NK-92 (cell line): ENCODE data around the gene LGALS4.
A peak's percentile ranks its signal among the peaks of the same experiment; 100 is the strongest.
"Not testable (repeated sequence)": the region's sequence is repeated elsewhere in the genome, so short reads cannot be mapped to it uniquely, and the experiment has no call there.

Experiments used
- DNase-seq: peaks from one replicate; lab custom pipeline; 2025; ENCODE audit not compliant: unreplicated experiment; lab: John Stamatoyannopoulos, UW

The LGALS4 gene, protein sequence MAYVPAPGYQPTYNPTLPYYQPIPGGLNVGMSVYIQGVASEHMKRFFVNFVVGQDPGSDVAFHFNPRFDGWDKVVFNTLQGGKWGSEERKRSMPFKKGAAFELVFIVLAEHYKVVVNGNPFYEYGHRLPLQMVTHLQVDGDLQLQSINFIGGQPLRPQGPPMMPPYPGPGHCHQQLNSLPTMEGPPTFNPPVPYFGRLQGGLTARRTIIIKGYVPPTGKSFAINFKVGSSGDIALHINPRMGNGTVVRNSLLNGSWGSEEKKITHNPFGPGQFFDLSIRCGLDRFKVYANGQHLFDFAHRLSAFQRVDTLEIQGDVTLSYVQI

DNA sequence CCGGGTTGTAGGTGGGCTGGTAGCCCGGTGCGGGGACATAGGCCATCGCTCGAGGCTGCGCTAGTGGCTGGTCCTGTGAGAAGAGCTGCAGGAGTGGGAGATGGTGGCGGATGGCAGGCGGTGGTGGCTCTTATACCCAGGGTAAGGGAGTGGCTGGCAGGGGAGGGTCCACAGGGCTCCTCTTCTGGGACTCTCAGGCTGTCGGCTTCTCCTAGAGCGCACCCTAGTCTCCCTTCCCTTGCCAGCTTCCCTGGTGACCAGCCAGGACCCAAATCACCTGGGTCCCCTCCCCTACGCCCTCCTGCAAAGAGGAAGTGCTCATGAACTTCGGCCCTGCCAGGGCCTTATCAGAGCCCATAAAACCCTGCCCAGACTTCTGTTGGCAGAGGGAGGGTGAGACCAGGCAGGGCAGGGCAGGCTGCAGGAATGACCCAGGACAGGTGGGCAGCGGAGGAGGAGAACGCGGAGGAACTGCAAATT lies at the start of gene LGALS4:
Gene LGALS4, minus strand, starts transcription at position 105 of the 480 bp plus-strand sequence. Its CDS starts 59 bp downstream, at position 46.
- no peak for DNase-seq

DNA sequence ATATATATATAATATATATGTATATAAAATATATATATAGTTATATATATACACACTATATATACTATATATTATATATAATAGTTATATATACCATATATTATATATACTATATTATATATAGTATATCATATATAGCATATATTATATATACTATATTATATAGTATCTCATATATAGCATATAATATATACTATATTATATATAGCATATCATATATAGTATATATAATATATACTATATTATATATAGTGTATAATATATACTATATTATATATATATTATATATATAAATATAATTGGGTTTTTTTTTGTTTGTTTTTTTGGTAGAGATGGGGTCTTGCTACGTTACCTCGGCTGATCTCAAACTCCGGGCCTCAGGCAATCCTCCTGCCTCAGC lies 48.6 kb upstream of the LGALS4 start:
- no peak for DNase-seq

DNA sequence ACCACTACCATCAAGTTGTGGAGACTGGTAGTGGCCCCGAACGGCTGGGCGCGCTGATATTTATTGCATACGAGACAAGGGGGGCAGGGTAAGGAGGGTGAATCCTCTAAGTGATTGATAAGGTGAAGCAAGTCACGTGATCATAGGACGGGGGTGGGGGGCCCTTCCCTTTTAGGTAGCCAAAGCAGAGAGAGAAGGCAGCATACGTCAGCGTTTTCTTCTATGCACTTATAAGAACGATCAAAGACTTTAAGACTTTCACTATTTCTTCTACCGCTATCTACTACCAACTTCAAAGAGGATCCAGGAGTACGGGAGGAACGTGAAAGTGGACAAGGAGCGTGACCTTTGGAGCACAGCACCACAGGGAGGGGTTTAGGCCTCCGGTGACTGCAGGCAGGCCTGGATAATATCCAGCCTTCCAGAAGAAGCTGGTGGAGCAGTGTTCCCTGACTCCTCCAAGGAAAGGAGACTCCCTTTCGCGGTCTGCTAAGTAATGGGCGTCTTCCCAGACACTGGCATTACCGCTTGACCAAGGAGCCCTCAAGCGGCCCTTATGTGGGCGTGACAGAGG lies 47.0 kb upstream of the LGALS4 start:
- DNase-seq, result not testable (repeated sequence)

GRCh38 chr19:38856813-38857212 lies 44.1 kb upstream of the LGALS4 start:
- DNase-seq, result no peak

DNA sequence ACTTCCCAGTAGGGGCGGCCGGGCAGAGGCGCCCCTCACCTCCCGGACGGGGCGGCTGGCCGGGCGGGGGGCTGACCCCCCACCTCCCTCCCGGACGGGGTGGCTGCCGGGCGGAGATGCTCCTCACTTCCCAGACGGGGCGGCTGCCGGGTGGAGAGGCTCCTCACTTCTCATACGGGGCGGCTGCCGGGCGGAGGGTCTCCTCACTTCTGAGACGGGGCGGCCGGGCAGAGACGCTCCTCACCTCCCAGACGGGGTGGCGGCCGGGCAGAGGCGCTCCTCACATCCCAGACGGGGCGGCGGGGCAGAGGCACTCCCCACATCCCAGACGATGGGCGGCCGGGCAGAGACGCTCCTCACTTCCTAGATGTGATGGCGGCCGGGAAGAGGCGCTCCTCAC lies 43.0 kb upstream of the LGALS4 start:
- not testable (repeated sequence) for DNase-seq

DNA sequence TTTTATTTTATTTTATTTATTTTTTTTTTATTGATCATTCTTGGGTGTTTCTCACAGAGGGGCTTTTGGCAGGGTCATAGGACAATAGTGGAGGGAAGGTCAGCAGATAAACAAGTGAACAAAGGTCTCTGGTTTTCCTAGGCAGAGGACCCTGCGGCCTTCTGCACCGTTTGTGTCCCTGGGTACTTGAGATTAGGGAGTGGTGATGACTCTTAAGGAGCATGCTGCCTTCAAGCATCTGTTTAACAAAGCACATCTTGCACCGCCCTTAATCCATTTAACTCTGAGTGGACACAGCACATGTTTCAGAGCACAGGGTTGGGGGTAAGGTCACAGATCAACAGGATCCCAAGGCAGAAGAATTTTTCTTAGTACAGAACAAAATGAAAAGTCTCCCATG lies 42.2 kb upstream of the LGALS4 start:
- not testable (repeated sequence) for DNase-seq

DNA sequence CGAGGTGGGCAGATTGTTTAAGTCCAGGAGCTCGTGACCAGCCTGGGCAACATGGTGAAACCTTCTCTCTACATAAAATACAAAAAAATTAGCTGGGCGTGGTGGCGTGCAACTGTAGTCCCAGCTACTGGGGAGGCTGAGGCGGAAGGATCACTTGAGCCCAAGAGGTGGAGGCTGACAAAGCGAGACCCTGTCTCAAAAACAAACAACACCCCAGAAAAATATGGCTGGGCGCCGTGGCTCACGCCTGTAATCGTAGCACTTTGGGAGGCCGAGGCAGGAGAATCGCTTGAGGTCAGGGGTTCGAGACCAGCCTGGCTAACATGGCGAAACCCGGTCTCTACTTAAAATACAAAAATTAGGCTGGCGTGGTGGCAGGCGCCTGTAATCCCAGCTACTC lies 40.5 kb upstream of the LGALS4 start:
- no peak for DNase-seq

GRCh38 chr19:38852231-38853044 lies 39.7 kb upstream of the LGALS4 start:
- no peak for DNase-seq

- peak; percentile 30 for DNase-seq
These were observed 39.0 kb upstream of the LGALS4 start for GRCh38 chr19:38851622-38852230.

- no peak for DNase-seq
These were observed 38.4 kb upstream of the LGALS4 start for GRCh38 chr19:38850976-38851621.

GRCh38 chr19:38850436-38850975 lies 37.8 kb upstream of the LGALS4 start:
- peak; percentile 100 for DNase-seq

GRCh38 chr19:38849860-38850435 lies 37.2 kb upstream of the LGALS4 start, which contains the start of gene HNRNPL:
Gene HNRNPL, minus strand, starts transcription at chr19:38849986. Its CDS starts 20 bp downstream, at chr19:38849966.
- DNase-seq, result peak; percentile 100

GRCh38 chr19:38849147-38849859 lies 36.6 kb upstream of the LGALS4 start:
- DNase-seq, result peak; percentile 81

- DNase-seq, result no peak
These were observed 35.8 kb upstream of the LGALS4 start for GRCh38 chr19:38848299-38849146.

- no peak for DNase-seq
These were observed 33.4 kb upstream of the LGALS4 start for GRCh38 chr19:38846097-38846496.

DNA sequence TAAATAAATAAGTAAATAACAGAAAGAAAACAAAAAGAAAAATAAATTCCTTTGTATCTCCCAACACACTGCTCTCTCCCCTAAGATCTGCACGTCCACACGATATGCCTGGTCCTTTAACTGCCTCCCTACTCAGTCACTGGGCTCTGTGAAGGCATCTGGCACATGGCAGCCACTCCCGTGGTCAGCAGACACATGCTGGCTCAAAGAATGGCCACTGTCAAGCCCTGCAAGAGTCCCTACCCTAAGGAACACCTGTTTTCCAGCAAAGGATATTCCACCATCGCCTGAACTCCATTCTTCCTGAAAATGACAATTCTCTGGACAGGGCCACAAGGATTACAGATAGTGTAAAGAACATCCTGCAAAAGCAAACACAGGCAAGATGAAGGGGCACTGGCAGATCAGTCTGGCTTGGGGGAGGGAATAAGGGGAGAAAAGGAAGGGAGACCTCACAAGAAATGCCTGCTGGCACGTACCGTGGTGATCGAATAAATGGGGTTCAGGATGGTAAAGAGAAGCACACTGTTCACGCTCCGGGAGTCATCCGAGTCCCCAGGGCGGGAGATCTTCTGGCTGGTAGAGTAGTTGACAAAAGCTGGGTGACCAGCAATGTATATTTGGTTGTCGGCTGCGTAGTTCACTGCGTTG lies 32.8 kb upstream of the LGALS4 start:
- no peak for DNase-seq

DNA sequence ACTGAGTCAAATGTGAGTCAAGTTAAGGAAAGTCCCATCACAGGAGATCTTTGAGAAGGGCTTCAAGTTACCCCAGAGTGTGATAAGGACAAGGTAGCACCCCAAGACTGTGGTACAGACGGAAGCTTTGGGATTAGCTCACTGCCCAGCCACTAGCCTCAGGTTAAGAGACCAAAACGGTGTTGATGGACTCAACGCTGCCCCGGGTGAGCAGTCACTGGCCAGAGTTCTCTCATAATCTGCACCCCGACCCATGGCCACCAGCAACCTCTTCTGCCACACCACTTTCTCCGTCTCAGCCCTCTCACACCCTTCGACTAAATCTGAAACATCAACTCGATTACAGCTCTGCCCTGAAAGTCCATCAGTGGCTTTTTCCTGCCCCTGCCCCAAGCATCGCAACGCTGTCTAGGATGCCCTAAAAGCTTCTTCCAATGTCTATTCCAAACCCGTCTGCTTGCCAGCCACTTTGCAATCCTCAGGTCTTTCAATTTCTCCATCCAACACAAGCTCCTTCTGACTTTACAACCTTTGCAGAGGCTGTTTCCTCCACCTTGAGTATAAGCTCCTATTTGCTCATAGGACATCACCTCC lies 31.4 kb upstream of the LGALS4 start:
- no peak for DNase-seq
